Esophagus muscularis mucosa (tissue), 4 donors: ENCODE measurements around the gene BTRC.

Source experiments
- CTCF ChIP-seq, 3 experiments: fragments of 200-600 bp in 2 of 3; fragments of 450-650 bp in 1 of 3; sonication (generic) in 2 of 3; IDR thresholded peaks; one replicate each; pipeline ENCODE4 v1.5.1; 2017 to 2019; ENCODE audit warnings: antibody characterized with exemption in 3 of 3, mild to moderate bottlenecking in 2 of 3, moderate library complexity in 1 of 3
- EP300 ChIP-seq: sonication (generic); formaldehyde crosslinking; IDR thresholded peaks from one replicate; pipeline ENCODE4 v1.6.1; 2017; ENCODE audit warnings: antibody characterized with exemption
- POLR2A ChIP-seq: fragments of 450-650 bp; IDR thresholded peaks from one replicate; pipeline ENCODE4 v1.6.1; 2017; ENCODE audit warnings: antibody characterized with exemption, moderate library complexity, mild to moderate bottlenecking, low read depth

GRCh38 chr10:101536800-101537199 lies 182.8 kb downstream of the BTRC start:
- peak; percentile 28 to 48 (median 33) for TF ChIP-seq CTCF (IDR thresholded peaks at IDR 0.05)
- TF ChIP-seq EP300: no peak
- TF ChIP-seq POLR2A: no peak
